Endothelial cell of umbilical vein (primary cell): ENCODE measurements around the gene SHISA9.

Experiments used
- CTCF ChIP-seq, 2 donors: IDR thresholded peaks; 1 replicate in 1 of 2; 2 replicates in 1 of 2; pipeline ENCODE4 v1.5.1; 2011; ENCODE audit warnings: low read length in 2 of 2, mild to moderate bottlenecking in 2 of 2, moderate library complexity in 2 of 2, control low read depth in 1 of 2, inconsistent platforms in 1 of 2, low read depth in 1 of 2; ENCODE audit not compliant: insufficient read depth in 1 of 2; ENCODE audit errors: extremely low read depth in 1 of 2
- EZH2 ChIP-seq: IDR thresholded peaks from 2 replicates; pipeline ENCODE4 v1.6.1; 2012; ENCODE audit warnings: borderline replicate concordance, low read depth, mild to moderate bottlenecking, moderate library complexity, low read length, inconsistent platforms; ENCODE audit not compliant: severe bottlenecking
- JUN ChIP-seq: IDR thresholded peaks from 2 replicates; pipeline ENCODE4 v1.6.1; 2011; ENCODE audit warnings: borderline replicate concordance, low read depth; ENCODE audit not compliant: insufficient read length, insufficient read depth
- MAX ChIP-seq: IDR thresholded peaks from 2 replicates; pipeline ENCODE4 v1.6.1; 2011; ENCODE audit not compliant: insufficient read depth, insufficient read length
- POLR2A ChIP-seq: IDR thresholded peaks from 2 replicates; pipeline ENCODE4 v1.6.1; 2012; ENCODE audit warnings: low read depth, mild to moderate bottlenecking, control low read depth, low read length
- POLR2AphosphoS5 ChIP-seq: IDR thresholded peaks from 2 replicates; pipeline ENCODE4 v1.6.1; 2012; ENCODE audit warnings: low read depth, mild to moderate bottlenecking, control low read depth, low read length, moderate library complexity; ENCODE audit not compliant: insufficient read depth

GRCh38 chr16:12917653-12918052 is 16.3 kb downstream of the SHISA9 start:
- TF ChIP-seq MAX (no peak), CTCF (IDR thresholded peaks at IDR 0.05; ENCODE audit: extremely low read depth in 1 of 2, insufficient read depth in 1 of 2, low read depth in 1 of 2, low read length in 2 of 2) (no peak), JUN (no peak), POLR2AphosphoS5 (no peak), POLR2A (no peak), EZH2 (no peak)
